ENCODE results near the gene PRDM8.

PRDM8 gene

DNA sequence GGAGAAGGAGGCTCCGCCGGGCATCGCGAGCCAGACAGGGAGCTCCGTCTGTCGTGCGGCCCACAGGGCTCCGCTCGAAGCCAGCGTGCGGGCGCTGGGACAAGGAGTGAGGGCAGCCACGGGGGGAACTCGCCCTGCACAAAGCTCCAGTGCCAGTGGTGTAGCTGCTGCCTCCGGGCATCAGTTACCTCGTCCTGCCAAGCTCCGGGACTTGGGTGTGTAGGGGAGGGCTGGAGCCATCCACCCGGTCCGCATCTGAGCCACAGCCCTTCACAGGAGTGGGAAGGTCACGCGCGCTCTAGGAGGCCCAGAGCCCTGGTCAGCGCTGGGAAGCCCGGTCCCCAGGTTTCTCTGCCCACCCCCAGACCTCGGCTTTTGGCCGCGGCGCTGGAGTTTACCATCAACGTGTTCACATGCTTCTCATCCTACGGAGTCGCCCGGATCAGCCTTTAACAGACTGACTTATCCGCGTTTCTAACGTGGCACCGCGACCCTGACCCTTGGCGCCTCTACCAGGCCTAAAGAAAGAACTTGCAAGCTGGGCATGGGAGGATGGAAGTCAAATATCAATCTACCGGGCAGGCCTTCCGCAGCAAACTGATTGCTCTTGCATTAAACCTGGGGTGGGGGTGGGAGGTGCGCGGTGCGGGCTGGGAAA lies 8.4 kb upstream of the PRDM8 start:
- Histone ChIP-seq H3K4me1 (ENCODE audit: control insufficient read depth in 5 of 5, insufficient read depth in 5 of 5, low read length in 5 of 5) (peaks cover 4 to 24% (median 21%) of the 10 kb centered on the region in 5 donors), H3K9me3 (ENCODE audit: control insufficient read depth in 5 of 5, low read length in 5 of 5) (no peaks in the 10 kb centered on the region), H3K4me3 (ENCODE audit: low read depth in 1 of 5, low read length in 5 of 5) (no peak overlapping the region), H3K9ac (ENCODE audit: low read length in 5 of 5) (no peak overlapping the region), H3K36me3 (ENCODE audit: control insufficient read depth in 5 of 5, insufficient read depth in 5 of 5, low read length in 5 of 5) (no peaks in the 10 kb centered on the region), H3K27ac (ENCODE audit: low read depth, low read length) (no peak overlapping the region), H3K27me3 (ENCODE audit: control insufficient read depth in 5 of 5, insufficient read depth in 4 of 5, low read length in 5 of 5) (peaks cover 11 to 57% (median 47%) of the 10 kb centered on the region in 5 donors)

DNA sequence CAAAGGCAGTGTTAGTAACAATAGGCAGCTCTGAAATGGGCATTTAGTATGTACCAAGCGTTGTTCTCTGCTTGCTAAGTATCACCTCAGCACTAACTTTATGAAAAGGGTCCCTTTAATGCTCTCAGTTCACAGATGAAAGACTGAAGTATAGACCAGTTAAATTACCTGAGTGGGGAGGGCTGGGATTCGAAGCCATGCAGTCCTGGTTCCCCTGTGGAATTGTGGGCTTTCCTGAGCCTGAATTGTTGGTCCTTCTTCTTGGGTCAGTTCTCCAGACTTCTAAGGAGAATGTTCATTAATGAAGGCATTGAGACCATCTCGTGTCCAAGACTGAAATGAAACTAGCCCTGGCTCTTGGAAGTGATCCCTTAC lies 7.7 kb upstream of the PRDM8 start:
- Histone ChIP-seq H3K27me3 (ENCODE audit: control insufficient read depth in 5 of 5, insufficient read depth in 4 of 5, low read length in 5 of 5) (peaks cover 11 to 57% (median 51%) of the 10 kb centered on the region in 5 donors), H3K9ac (ENCODE audit: low read length in 5 of 5) (no peak overlapping the region), H3K9me3 (ENCODE audit: control insufficient read depth in 5 of 5, low read length in 5 of 5) (no peaks in the 10 kb centered on the region), H3K27ac (ENCODE audit: low read depth, low read length) (no peak overlapping the region), H3K4me1 (ENCODE audit: control insufficient read depth in 5 of 5, insufficient read depth in 5 of 5, low read length in 5 of 5) (peaks cover 4 to 17% (median 15%) of the 10 kb centered on the region in 5 donors), H3K36me3 (ENCODE audit: control insufficient read depth in 5 of 5, insufficient read depth in 5 of 5, low read length in 5 of 5) (no peaks in the 10 kb centered on the region), H3K4me3 (ENCODE audit: low read depth in 1 of 5, low read length in 5 of 5) (no peak overlapping the region)

DNA sequence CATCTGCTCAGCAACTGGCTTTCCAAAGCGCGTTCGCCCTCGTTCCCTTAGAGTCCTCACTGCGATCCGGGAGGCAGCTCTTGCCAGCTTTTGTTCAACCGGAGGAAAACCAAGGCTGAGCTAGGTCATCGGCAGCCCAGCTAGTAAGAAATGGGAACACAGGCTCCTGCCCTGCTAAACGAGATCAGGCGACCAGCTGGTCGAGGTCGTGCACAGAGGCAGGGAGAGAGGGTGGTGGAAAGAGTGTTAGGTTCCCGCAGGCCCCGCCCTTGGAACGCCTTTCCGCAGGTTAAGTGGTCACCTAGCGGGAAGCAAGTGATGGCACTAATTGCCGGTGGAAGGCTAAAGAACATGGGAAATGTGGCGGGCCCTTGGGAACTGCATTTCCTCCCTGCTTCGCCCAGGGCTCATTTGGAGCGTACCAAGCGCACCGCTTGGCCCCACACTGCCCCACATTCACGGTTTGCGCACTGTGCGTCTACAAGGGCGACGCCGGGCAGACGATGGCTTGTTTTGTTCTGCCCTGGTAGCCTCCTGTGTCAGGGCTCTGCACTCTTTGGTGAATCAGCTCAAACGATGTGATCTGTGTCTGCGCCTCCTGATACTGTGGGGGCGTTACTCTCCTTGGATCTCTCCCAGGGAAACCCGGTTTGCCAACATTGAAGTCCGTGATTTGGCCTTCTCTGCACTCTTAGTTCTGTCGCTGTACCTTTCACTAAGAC lies 7.2 kb upstream of the PRDM8 start:
- H3K27ac ChIP-seq (ENCODE audit: low read depth, low read length) = no peak overlapping the region
- H3K4me3 ChIP-seq (ENCODE audit: low read depth in 1 of 5, low read length in 5 of 5) = no peak overlapping the region
- no peaks in the 10 kb centered on the region for H3K36me3 ChIP-seq (ENCODE audit: control insufficient read depth in 5 of 5, insufficient read depth in 5 of 5, low read length in 5 of 5)
- peaks cover 11 to 57% (median 48%) of the 10 kb centered on the region in 5 donors for H3K27me3 ChIP-seq (ENCODE audit: control insufficient read depth in 5 of 5, insufficient read depth in 4 of 5, low read length in 5 of 5)
- H3K9me3 ChIP-seq (ENCODE audit: control insufficient read depth in 5 of 5, low read length in 5 of 5) = no peaks in the 10 kb centered on the region
- H3K4me1 ChIP-seq (ENCODE audit: control insufficient read depth in 5 of 5, insufficient read depth in 5 of 5, low read length in 5 of 5) = peaks cover 3 to 12% (median 10%) of the 10 kb centered on the region in 5 donors
- H3K9ac ChIP-seq (ENCODE audit: low read length in 5 of 5) = no peak overlapping the region

DNA sequence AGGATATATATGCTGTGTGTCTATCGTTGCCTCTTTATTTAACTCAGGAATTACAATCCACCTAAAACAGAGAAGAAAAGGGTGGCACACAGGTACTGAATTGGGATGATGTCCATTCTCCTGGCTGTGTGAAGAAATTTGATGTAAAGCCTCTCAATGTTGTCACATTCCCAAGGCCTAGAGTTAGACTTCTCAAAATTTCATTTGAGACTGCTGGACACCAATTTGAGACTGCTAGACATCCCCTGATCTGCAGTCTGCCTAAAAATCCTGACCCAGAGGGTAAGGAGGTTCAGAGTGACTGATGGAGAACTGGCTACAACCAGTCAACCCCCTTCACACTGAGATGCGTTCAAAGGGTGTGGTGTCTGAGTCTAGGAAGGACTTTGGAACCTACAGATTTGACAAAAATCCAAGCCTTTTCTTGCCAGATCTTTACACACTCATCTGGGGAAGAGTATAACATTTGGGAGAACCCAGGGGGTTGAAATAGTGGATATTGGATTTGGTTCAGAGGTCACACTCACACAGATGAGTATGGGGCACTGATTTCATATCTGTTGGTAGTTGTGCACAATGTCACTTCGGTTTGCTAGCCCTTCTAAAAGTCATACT lies 4.9 kb upstream of the PRDM8 start:
- Histone ChIP-seq H3K4me1 (ENCODE audit: control insufficient read depth in 5 of 5, insufficient read depth in 5 of 5, low read length in 5 of 5) (peaks cover 0 to 11% (median 5%) of the 10 kb centered on the region in 5 donors), H3K4me3 (ENCODE audit: low read depth in 1 of 5, low read length in 5 of 5) (no peak overlapping the region), H3K36me3 (ENCODE audit: control insufficient read depth in 5 of 5, insufficient read depth in 5 of 5, low read length in 5 of 5) (no peaks in the 10 kb centered on the region), H3K27ac (ENCODE audit: low read depth, low read length) (no peak overlapping the region), H3K27me3 (ENCODE audit: control insufficient read depth in 5 of 5, insufficient read depth in 4 of 5, low read length in 5 of 5) (peaks cover 11 to 55% (median 48%) of the 10 kb centered on the region in 5 donors), H3K9ac (ENCODE audit: low read length in 5 of 5) (no peak overlapping the region), H3K9me3 (ENCODE audit: control insufficient read depth in 5 of 5, low read length in 5 of 5) (no peaks in the 10 kb centered on the region)

DNA sequence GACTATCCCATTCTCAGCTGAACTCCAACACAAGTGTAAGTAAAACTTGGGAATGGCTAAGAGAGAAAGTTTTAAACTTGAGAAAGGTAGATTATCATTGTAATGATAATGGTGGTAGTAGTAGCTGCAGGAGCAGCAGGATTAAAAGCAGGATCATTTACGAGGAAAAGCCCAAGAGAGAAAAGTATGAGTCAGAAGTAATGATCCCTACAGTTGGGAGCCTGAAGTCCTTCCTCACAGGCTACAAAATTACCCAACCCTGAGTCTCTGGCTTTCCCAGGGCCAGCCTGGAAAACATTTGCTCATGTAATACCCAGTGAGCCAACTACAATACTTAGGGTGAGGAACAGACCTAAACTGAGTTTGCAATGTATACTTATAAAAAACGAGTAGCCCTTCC lies 4.4 kb upstream of the PRDM8 start:
- no peak overlapping the region for H3K27ac ChIP-seq (ENCODE audit: low read depth, low read length)
- no peaks in the 10 kb centered on the region for H3K36me3 ChIP-seq (ENCODE audit: control insufficient read depth in 5 of 5, insufficient read depth in 5 of 5, low read length in 5 of 5)
- H3K4me3 ChIP-seq (ENCODE audit: low read depth in 1 of 5, low read length in 5 of 5) = no peak overlapping the region
- no peak overlapping the region for H3K9ac ChIP-seq (ENCODE audit: low read length in 5 of 5)
- H3K27me3 ChIP-seq (ENCODE audit: control insufficient read depth in 5 of 5, insufficient read depth in 4 of 5, low read length in 5 of 5) = peaks cover 11 to 55% (median 50%) of the 10 kb centered on the region in 5 donors
- H3K4me1 ChIP-seq (ENCODE audit: control insufficient read depth in 5 of 5, insufficient read depth in 5 of 5, low read length in 5 of 5) = peaks cover 0 to 17% (median 5%) of the 10 kb centered on the region in 5 donors
- no peaks in the 10 kb centered on the region for H3K9me3 ChIP-seq (ENCODE audit: control insufficient read depth in 5 of 5, low read length in 5 of 5)

DNA sequence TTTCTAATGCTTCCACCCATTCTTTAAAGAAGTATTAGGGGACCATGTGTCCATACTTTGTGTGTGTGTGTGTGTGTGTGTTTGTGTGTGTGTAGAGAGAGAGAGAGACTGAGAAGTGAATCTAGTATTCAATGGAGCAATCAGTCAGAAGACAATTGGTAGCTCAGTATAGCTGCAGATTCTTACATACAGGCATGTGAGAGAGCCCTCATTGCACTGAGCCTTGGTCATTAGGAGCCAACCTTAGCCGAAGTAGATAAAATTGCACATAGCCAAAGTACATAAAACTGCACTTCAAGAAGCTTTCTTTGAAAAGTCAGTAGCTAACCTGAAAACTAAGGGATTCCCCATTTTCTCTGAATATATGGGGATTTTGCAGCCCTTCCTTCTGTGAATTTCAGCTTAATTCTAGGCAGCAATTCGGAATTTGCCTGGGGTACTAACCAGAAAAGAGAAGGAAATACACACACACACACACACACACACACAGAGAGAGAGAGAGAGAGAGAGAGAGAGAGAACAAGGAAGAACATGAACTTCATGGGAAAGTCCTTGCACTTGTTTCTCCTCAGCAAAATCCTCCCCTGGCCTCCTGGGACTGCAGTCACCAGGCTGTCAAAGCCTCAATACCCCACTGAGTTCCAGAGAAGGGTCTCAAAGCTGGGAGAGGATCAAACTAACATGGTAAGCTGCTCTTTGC lies 1.7 kb upstream of the PRDM8 start:
- Histone ChIP-seq H3K36me3 (ENCODE audit: control insufficient read depth in 5 of 5, insufficient read depth in 5 of 5, low read length in 5 of 5) (no peaks in the 10 kb centered on the region), H3K9ac (ENCODE audit: low read length in 5 of 5) (no peak overlapping the region), H3K9me3 (ENCODE audit: control insufficient read depth in 5 of 5, low read length in 5 of 5) (no peaks in the 10 kb centered on the region), H3K27me3 (ENCODE audit: control insufficient read depth in 5 of 5, insufficient read depth in 4 of 5, low read length in 5 of 5) (peaks cover 8 to 45% (median 39%) of the 10 kb centered on the region in 5 donors), H3K27ac (ENCODE audit: low read depth, low read length) (no peak overlapping the region), H3K4me1 (ENCODE audit: control insufficient read depth in 5 of 5, insufficient read depth in 5 of 5, low read length in 5 of 5) (peaks cover 0 to 20% (median 5%) of the 10 kb centered on the region in 5 donors), H3K4me3 (ENCODE audit: low read depth in 1 of 5, low read length in 5 of 5) (no peak overlapping the region)

DNA sequence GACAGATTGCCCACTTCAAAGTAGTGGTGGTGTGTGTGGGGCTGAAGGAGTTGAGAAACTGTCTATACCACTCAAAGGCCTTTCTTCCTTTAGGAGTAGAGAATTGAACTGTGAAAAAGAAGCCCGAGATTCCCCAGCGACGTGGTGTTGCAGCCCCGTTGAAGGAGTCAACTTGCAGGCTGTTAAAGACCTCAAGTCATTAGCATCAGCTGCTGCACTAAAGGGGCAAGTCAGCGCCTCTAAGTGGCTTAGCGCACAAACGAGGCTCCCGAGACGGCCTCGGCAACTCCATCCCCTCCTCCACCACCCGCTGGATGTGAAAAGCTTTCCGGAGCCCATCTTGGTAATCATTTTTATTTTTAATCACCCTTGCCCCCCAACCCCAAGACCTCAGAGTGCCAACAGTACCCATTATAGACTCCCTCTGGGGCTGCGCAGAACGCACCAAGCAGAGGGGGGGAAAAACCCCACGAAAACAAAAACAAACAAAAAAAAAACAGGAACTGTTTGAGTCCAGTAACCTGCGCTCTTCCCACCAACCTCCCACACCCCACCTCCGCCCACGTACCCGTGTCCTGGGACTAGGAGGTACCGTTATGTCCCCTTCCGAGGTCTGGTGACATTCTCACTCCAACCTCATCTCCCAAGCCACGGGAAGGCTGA lies 913 bp upstream of the PRDM8 start:
- Histone ChIP-seq H3K36me3 (ENCODE audit: control insufficient read depth in 5 of 5, insufficient read depth in 5 of 5, low read length in 5 of 5) (no peaks in the 10 kb centered on the region), H3K9ac (ENCODE audit: low read length in 5 of 5) (no peak overlapping the region), H3K4me3 (ENCODE audit: low read depth in 1 of 5, low read length in 5 of 5) (peak overlapping the region in 2 of 5 donors; percentile 40 to 47), H3K27me3 (ENCODE audit: control insufficient read depth in 5 of 5, insufficient read depth in 4 of 5, low read length in 5 of 5) (peaks cover 8 to 45% (median 41%) of the 10 kb centered on the region in 5 donors), H3K27ac (ENCODE audit: low read depth, low read length) (no peak overlapping the region), H3K4me1 (ENCODE audit: control insufficient read depth in 5 of 5, insufficient read depth in 5 of 5, low read length in 5 of 5) (peaks cover 0 to 22% (median 5%) of the 10 kb centered on the region in 5 donors), H3K9me3 (ENCODE audit: control insufficient read depth in 5 of 5, low read length in 5 of 5) (no peaks in the 10 kb centered on the region)

DNA sequence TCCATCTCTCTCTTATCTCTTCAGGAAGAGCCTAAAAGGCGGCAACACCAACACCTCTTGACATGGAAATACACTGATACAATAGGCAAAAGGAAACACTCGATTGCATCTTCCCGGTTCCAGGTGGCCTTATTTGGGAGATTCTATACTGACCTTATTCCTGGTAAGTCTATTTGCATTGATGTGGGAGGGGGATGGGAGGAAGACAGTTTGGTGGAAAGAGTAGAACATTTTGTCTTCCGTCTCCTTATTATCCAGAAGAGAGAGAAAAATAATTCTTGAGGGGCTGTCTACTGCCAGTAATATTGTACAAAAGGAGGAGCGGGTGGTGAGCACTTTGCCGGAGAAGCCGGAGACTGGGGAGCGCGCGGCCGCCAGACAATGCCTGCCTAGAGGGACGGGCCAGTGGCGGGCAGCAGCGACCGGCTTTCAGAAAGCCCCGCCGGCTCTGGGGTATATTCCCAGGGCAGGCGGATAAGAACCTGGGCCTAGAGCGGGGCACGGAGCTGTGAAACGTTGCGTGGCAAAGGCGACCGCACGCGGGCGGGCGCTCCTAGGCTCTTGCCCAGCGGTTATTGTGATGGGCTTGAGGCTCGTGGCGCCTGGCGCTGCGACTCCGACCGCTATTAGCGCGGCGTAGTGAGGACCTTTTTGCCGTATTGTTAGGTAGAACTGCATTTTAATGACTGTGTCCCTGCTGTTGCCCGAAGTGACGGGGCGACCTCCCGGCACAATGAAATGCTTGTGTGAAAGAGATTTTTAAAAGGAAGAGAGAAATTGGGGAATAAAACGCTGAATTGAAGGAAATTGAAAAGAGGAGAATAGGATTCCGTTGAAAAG lies 518 bp downstream of the PRDM8 start:
- no peak overlapping the region for H3K9ac ChIP-seq (ENCODE audit: low read length in 5 of 5)
- peak overlapping the region in 2 of 5 donors; percentile 24 to 25 for H3K4me3 ChIP-seq (ENCODE audit: low read depth in 1 of 5, low read length in 5 of 5)
- H3K27me3 ChIP-seq (ENCODE audit: control insufficient read depth in 5 of 5, insufficient read depth in 4 of 5, low read length in 5 of 5) = peaks cover 8 to 41% (median 35%) of the 10 kb centered on the region in 5 donors
- H3K9me3 ChIP-seq (ENCODE audit: control insufficient read depth in 5 of 5, low read length in 5 of 5) = no peaks in the 10 kb centered on the region
- no peak overlapping the region for H3K27ac ChIP-seq (ENCODE audit: low read depth, low read length)
- peaks cover 0 to 30% (median 12%) of the 10 kb centered on the region in 5 donors for H3K4me1 ChIP-seq (ENCODE audit: control insufficient read depth in 5 of 5, insufficient read depth in 5 of 5, low read length in 5 of 5)
- H3K36me3 ChIP-seq (ENCODE audit: control insufficient read depth in 5 of 5, insufficient read depth in 5 of 5, low read length in 5 of 5) = no peaks in the 10 kb centered on the region

DNA sequence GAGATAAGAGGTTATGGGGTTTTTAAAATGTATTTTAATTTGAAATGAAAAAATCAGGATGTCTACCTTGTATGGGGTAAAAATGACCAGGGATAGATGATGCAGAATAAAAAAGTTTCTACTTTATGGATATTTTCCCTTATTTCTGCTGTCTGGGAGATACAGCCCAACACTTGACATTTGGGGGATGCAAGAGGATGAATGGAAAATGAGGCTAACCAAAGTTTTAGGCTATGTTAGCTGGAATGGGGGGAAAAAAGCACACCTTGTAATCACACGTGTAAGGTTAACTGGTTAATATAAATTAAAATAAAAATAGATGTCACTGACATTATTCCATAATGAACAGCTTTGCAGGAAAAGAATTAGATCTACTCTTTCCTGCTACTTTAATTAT lies 1.1 kb downstream of the PRDM8 start:
- no peak overlapping the region for H3K27ac ChIP-seq (ENCODE audit: low read depth, low read length)

More for the DNA sequence above, 1.1 kb downstream of the PRDM8 start:
- H3K9ac ChIP-seq (ENCODE audit: low read length in 5 of 5) = no peak overlapping the region
- H3K36me3 ChIP-seq (ENCODE audit: control insufficient read depth in 5 of 5, insufficient read depth in 5 of 5, low read length in 5 of 5) = no peaks in the 10 kb centered on the region
- no peak overlapping the region for H3K4me3 ChIP-seq (ENCODE audit: low read depth in 1 of 5, low read length in 5 of 5)
- H3K9me3 ChIP-seq (ENCODE audit: control insufficient read depth in 5 of 5, low read length in 5 of 5) = no peaks in the 10 kb centered on the region
- peaks cover 0 to 36% (median 18%) of the 10 kb centered on the region in 5 donors for H3K4me1 ChIP-seq (ENCODE audit: control insufficient read depth in 5 of 5, insufficient read depth in 5 of 5, low read length in 5 of 5)
- peaks cover 8 to 41% (median 31%) of the 10 kb centered on the region in 5 donors for H3K27me3 ChIP-seq (ENCODE audit: control insufficient read depth in 5 of 5, insufficient read depth in 4 of 5, low read length in 5 of 5)

Data from subcutaneous abdominal adipose tissue (tissue), 5 donors.